ENCODE data around the gene NMD3.

DNA sequence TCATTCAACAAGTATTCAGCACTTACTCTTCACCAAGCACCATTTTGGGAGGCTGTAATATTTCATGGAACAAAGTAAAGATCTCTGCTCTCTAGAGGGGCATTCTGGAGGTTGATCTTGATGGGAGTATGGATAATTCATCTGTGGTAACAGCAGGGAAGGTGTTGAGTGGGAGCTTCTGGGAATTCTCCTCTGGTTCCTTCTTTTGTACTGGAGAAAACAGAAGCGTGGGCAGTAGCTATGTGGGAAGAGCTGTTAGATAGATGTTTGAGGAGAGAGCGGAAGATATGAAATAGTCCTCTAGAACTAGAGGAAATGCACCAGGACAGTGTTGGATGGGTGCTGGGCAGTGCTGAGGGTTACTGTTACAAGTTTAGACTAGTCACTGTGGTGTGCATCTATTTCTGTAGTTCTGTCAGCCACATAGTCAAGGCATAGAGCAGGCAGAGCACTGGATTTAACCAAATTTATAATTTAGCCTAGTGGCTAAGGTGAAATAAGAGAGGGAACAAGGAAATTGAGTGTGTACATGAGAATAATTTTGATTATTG, 9.6 kb downstream of the NMD3 start:
- TF ChIP-seq, protein P1, sequence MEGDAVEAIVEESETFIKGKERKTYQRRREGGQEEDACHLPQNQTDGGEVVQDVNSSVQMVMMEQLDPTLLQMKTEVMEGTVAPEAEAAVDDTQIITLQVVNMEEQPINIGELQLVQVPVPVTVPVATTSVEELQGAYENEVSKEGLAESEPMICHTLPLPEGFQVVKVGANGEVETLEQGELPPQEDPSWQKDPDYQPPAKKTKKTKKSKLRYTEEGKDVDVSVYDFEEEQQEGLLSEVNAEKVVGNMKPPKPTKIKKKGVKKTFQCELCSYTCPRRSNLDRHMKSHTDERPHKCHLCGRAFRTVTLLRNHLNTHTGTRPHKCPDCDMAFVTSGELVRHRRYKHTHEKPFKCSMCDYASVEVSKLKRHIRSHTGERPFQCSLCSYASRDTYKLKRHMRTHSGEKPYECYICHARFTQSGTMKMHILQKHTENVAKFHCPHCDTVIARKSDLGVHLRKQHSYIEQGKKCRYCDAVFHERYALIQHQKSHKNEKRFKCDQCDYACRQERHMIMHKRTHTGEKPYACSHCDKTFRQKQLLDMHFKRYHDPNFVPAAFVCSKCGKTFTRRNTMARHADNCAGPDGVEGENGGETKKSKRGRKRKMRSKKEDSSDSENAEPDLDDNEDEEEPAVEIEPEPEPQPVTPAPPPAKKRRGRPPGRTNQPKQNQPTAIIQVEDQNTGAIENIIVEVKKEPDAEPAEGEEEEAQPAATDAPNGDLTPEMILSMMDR (IDR thresholded peaks at IDR 0.05 in 4 of 5, conservative IDR thresholded peaks at IDR 0.05 in 1 of 5) = no peak
- no peak for TF ChIP-seq POLR2A (IDR thresholded peaks at IDR 0.05)

Data from gastrocnemius medialis (tissue), 4 donors.